Liver (tissue), 9 donors: ENCODE results near the gene IPMK. TPM values are rescaled to one million over a fixed set of nuclear protein-coding genes. Genes with fewer than 3 reads are reported as not detected.

Experiments used
- DNase-seq: peaks from one replicate; pipeline ENCODE4 v3.0.0-alpha.2; 2017; ENCODE audit warnings: low spot score
- H3K27ac ChIP-seq, 2 donors: one replicate each; pipeline ENCODE4 v1.7.0; 2013; ENCODE audit warnings: inconsistent platforms in 2 of 2, low read length in 2 of 2, control low read depth in 1 of 2, low read depth in 1 of 2, mild to moderate bottlenecking in 1 of 2
- H3K27me3 ChIP-seq, 4 donors: one replicate each; pipeline versions ENCODE4 v1.6.1 to v1.7.0; 2013; ENCODE audit warnings: low read length in 3 of 4, inconsistent platforms in 1 of 4, mild to moderate bottlenecking in 1 of 4, moderate library complexity in 1 of 4; ENCODE audit not compliant: control insufficient read depth in 4 of 4, insufficient read depth in 4 of 4
- H3K36me3 ChIP-seq, 4 donors: one replicate each; pipeline versions ENCODE4 v1.6.1 to v1.7.0; 2013; ENCODE audit warnings: low read length in 3 of 4, mild to moderate bottlenecking in 3 of 4, low read depth in 1 of 4, moderate library complexity in 1 of 4; ENCODE audit not compliant: control insufficient read depth in 4 of 4, insufficient read depth in 3 of 4
- H3K4me1 ChIP-seq, 4 donors: one replicate each; pipeline versions ENCODE4 v1.6.1 to v1.7.0; 2013; ENCODE audit warnings: low read length in 3 of 4, mild to moderate bottlenecking in 3 of 4, moderate library complexity in 1 of 4; ENCODE audit not compliant: control insufficient read depth in 4 of 4, insufficient read depth in 4 of 4
- H3K4me3 ChIP-seq, 3 donors: one replicate each; pipeline versions ENCODE4 v1.6.1 to v1.7.0; 2013; ENCODE audit warnings: low read length in 3 of 3, control low read depth in 1 of 3, low read depth in 1 of 3, mild to moderate bottlenecking in 1 of 3
- H3K9ac ChIP-seq, 2 donors: one replicate each; pipeline ENCODE4 v1.7.0; 2013; ENCODE audit warnings: low read length in 2 of 2, mild to moderate bottlenecking in 2 of 2, moderate library complexity in 2 of 2, control low read depth in 1 of 2, low read depth in 1 of 2
- H3K9me3 ChIP-seq, 4 donors: one replicate each; pipeline versions ENCODE4 v1.6.1 to v1.7.0; 2013; ENCODE audit warnings: low read length in 3 of 4; ENCODE audit not compliant: control insufficient read depth in 4 of 4
- EGR1 ChIP-seq, 2 donors: IDR thresholded peaks; 2 replicates each; pipeline ENCODE4 v1.6.1; 2016 to 2018; ENCODE audit warnings: antibody characterized with exemption in 2 of 2, low read depth in 2 of 2
- FOXA1 ChIP-seq: IDR thresholded peaks from 2 replicates; pipeline ENCODE4 v1.6.1; 2016; ENCODE audit warnings: antibody characterized with exemption
- GABPA ChIP-seq, 2 donors: IDR thresholded peaks in 1 of 2; conservative IDR thresholded peaks in 1 of 2; 2 replicates each; pipeline ENCODE4 v1.6.1; 2016; ENCODE audit warnings: antibody characterized with exemption in 2 of 2, mild to moderate bottlenecking in 1 of 2, moderate library complexity in 1 of 2
- HNF4A ChIP-seq, 2 donors: conservative IDR thresholded peaks; 2 replicates each; pipeline ENCODE4 v1.6.1; 2016; ENCODE audit warnings: antibody characterized with exemption in 2 of 2, mild to moderate bottlenecking in 2 of 2
- HNF4G ChIP-seq: IDR thresholded peaks from 2 replicates; pipeline ENCODE4 v1.6.1; 2016; ENCODE audit warnings: antibody characterized with exemption
- JUND ChIP-seq, 2 donors: IDR thresholded peaks; 2 replicates each; pipeline ENCODE4 v1.6.1; 2016; ENCODE audit warnings: antibody characterized with exemption in 2 of 2
- NR2F2 ChIP-seq: IDR thresholded peaks from 2 replicates; pipeline ENCODE4 v1.6.1; 2016; ENCODE audit warnings: antibody characterized with exemption
- RAD21 ChIP-seq, 2 donors: IDR thresholded peaks; 2 replicates each; pipeline ENCODE4 v1.6.1; 2016; ENCODE audit warnings: antibody characterized with exemption in 2 of 2, mild to moderate bottlenecking in 2 of 2
- RXRA ChIP-seq, 2 donors: IDR thresholded peaks; 2 replicates each; pipeline ENCODE4 v1.6.1; 2017 to 2018; ENCODE audit warnings: antibody characterized with exemption in 2 of 2, mild to moderate bottlenecking in 1 of 2
- SP1 ChIP-seq: IDR thresholded peaks from 2 replicates; pipeline ENCODE4 v1.6.1; 2018; ENCODE audit warnings: antibody characterized with exemption, mild to moderate bottlenecking
- TAF1 ChIP-seq: conservative IDR thresholded peaks from 2 replicates; pipeline ENCODE4 v1.6.1; 2016; ENCODE audit warnings: antibody characterized with exemption, mild to moderate bottlenecking
- YY1 ChIP-seq: IDR thresholded peaks from 2 replicates; pipeline ENCODE4 v1.6.1; 2016; ENCODE audit warnings: antibody characterized with exemption, mild to moderate bottlenecking
- WGBS: extraction: QIAGEN DNeasy Blood & Tissue Kit; methylation state at CpG from one replicate; pipeline ENCODE4 v1.1.7; 2013; 5-methylcytosine and 5-hydroxymethylcytosine counted together
- polyA plus RNA-seq, 2 donors: library from polyadenylated mRNA; stranded (reverse) in 1 of 2; unstranded in 1 of 2; fragments of 200-250 nt in 1 of 2; fragments of >200 nt in 1 of 2; fragmentation: Nextera tagmentation in 1 of 2; extraction: Ambion mirVana in 1 of 2; gene quantifications; one replicate each; pipeline versions ENCODE4 v1.2.1 to v1.2.3, GENCODE V29; 2013 to 2015
- total RNA-seq, 2 donors: library from RNA; depleted of rRNA; stranded (reverse); fragments of >200 nt; gene quantifications; one replicate each; pipeline ENCODE4 v1.2.3, GENCODE V29; 2014
- TF ChIP-seq, protein P1 (sequence below): IDR thresholded peaks from 2 replicates; pipeline ENCODE4 v1.6.1; 2016; ENCODE audit warnings: antibody characterized with exemption
- TF ChIP-seq, protein P2 (sequence below): fragments of 150-350 bp; IDR thresholded peaks from 2 replicates; pipeline ENCODE4 v1.5.1; 2017; ENCODE audit warnings: improper control_type of control experiment, low read depth, low read length; ENCODE audit not compliant: missing input control
- TF ChIP-seq, protein P3 (sequence below): IDR thresholded peaks from 2 replicates; pipeline ENCODE4 v1.6.1; 2016; ENCODE audit warnings: antibody characterized with exemption
- TF ChIP-seq, protein P4 (sequence below): IDR thresholded peaks from 2 replicates; pipeline ENCODE4 v1.6.1; 2016; ENCODE audit warnings: antibody characterized with exemption, mild to moderate bottlenecking
- TF ChIP-seq, protein P5 (sequence below): IDR thresholded peaks from 2 replicates; pipeline ENCODE4 v1.6.1; 2016; ENCODE audit warnings: antibody characterized with exemption
- donor health status: healthy.
- donor health status: healthy.
- donor health status: healthy.
- donor health status: healthy.
- donor health status: healthy.

The IPMK gene
- total and polyA plus RNA-seq, 4 donors: 1.4 to 5.2 (median 3.3) TPM

DNA sequence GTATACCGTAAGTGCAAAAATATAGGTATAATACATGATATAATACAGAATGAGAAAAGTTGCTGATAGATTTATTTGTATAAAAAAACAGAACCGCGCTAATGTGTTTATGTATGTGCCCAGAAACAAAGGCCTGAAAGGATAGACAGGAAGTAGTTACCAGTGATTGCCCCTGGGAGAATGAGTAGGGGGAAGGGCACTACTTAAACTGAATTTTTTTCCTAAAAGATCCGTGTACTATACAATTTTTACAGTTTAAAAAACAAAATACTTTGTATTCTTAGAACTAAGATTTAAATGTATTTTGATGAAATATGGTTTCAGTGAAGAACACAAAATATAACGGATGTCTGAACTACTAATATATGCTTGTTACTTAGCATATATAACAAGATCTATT lies 2.9 kb downstream of the IPMK start:
- Histone ChIP-seq H3K9ac (no peak overlapping the region), H3K36me3 (no peaks in the 10 kb centered on the region), H3K27ac (no peak overlapping the region), H3K9me3 (no peaks in the 10 kb centered on the region), H3K4me1 (peaks cover 2 to 19% (median 11%) of the 10 kb centered on the region in 4 donors), H3K27me3 (no peaks in the 10 kb centered on the region), H3K4me3 (no peak overlapping the region)
- 64% methylated on average over 5 of the region's 5 CpGs for WGBS
- no peak for DNase-seq
- TF ChIP-seq, protein P1, sequence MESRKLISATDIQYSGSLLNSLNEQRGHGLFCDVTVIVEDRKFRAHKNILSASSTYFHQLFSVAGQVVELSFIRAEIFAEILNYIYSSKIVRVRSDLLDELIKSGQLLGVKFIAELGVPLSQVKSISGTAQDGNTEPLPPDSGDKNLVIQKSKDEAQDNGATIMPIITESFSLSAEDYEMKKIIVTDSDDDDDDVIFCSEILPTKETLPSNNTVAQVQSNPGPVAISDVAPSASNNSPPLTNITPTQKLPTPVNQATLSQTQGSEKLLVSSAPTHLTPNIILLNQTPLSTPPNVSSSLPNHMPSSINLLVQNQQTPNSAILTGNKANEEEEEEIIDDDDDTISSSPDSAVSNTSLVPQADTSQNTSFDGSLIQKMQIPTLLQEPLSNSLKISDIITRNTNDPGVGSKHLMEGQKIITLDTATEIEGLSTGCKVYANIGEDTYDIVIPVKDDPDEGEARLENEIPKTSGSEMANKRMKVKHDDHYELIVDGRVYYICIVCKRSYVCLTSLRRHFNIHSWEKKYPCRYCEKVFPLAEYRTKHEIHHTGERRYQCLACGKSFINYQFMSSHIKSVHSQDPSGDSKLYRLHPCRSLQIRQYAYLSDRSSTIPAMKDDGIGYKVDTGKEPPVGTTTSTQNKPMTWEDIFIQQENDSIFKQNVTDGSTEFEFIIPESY: no peak

DNA sequence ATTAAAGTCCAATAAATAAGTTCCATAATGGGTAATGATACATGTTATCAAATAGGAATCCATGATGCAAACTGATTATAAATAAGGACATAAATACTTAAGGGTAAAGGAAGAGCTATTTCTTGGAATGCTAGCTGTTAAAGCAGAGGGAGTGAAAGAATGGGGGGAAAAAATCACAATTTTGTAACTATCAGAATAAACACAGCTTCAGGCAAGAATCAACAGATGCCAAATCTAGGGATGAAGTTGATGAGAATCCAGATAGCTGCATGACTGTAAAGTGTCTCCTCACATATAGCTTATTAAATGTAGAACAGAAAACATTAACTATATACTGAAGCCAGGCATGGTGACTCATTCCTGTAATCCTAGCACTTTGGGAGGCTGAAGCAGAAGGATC lies 4.9 kb downstream of the IPMK start:
- Histone ChIP-seq H3K4me1 (peaks cover 2 to 15% (median 11%) of the 10 kb centered on the region in 4 donors), H3K9me3 (no peaks in the 10 kb centered on the region), H3K27ac (no peak overlapping the region), H3K4me3 (no peak overlapping the region), H3K9ac (no peak overlapping the region), H3K27me3 (no peaks in the 10 kb centered on the region), H3K36me3 (no peaks in the 10 kb centered on the region)
- TF ChIP-seq RXRA (IDR thresholded peaks at IDR 0.05) (no peak), SP1 (no peak), HNF4G (no peak), TAF1 (no peak), YY1 (no peak), EGR1 (IDR thresholded peaks at IDR 0.05; ENCODE audit: low read depth in 2 of 2) (no peak), JUND (IDR thresholded peaks at IDR 0.05) (no peak), RAD21 (IDR thresholded peaks at IDR 0.05) (no peak), GABPA (IDR thresholded peaks at IDR 0.05 in 1 of 2, conservative IDR thresholded peaks at IDR 0.05 in 1 of 2) (no peak), FOXA1 (no peak), HNF4A (conservative IDR thresholded peaks at IDR 0.05) (no peak), NR2F2 (no peak)
- TF ChIP-seq, protein P2, sequence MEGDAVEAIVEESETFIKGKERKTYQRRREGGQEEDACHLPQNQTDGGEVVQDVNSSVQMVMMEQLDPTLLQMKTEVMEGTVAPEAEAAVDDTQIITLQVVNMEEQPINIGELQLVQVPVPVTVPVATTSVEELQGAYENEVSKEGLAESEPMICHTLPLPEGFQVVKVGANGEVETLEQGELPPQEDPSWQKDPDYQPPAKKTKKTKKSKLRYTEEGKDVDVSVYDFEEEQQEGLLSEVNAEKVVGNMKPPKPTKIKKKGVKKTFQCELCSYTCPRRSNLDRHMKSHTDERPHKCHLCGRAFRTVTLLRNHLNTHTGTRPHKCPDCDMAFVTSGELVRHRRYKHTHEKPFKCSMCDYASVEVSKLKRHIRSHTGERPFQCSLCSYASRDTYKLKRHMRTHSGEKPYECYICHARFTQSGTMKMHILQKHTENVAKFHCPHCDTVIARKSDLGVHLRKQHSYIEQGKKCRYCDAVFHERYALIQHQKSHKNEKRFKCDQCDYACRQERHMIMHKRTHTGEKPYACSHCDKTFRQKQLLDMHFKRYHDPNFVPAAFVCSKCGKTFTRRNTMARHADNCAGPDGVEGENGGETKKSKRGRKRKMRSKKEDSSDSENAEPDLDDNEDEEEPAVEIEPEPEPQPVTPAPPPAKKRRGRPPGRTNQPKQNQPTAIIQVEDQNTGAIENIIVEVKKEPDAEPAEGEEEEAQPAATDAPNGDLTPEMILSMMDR: no peak
- TF ChIP-seq, protein P3, sequence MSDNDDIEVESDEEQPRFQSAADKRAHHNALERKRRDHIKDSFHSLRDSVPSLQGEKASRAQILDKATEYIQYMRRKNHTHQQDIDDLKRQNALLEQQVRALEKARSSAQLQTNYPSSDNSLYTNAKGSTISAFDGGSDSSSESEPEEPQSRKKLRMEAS: no peak
- TF ChIP-seq, protein P4, sequence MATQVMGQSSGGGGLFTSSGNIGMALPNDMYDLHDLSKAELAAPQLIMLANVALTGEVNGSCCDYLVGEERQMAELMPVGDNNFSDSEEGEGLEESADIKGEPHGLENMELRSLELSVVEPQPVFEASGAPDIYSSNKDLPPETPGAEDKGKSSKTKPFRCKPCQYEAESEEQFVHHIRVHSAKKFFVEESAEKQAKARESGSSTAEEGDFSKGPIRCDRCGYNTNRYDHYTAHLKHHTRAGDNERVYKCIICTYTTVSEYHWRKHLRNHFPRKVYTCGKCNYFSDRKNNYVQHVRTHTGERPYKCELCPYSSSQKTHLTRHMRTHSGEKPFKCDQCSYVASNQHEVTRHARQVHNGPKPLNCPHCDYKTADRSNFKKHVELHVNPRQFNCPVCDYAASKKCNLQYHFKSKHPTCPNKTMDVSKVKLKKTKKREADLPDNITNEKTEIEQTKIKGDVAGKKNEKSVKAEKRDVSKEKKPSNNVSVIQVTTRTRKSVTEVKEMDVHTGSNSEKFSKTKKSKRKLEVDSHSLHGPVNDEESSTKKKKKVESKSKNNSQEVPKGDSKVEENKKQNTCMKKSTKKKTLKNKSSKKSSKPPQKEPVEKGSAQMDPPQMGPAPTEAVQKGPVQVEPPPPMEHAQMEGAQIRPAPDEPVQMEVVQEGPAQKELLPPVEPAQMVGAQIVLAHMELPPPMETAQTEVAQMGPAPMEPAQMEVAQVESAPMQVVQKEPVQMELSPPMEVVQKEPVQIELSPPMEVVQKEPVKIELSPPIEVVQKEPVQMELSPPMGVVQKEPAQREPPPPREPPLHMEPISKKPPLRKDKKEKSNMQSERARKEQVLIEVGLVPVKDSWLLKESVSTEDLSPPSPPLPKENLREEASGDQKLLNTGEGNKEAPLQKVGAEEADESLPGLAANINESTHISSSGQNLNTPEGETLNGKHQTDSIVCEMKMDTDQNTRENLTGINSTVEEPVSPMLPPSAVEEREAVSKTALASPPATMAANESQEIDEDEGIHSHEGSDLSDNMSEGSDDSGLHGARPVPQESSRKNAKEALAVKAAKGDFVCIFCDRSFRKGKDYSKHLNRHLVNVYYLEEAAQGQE: no peak
- TF ChIP-seq, protein P1: no peak
- TF ChIP-seq, protein P5, sequence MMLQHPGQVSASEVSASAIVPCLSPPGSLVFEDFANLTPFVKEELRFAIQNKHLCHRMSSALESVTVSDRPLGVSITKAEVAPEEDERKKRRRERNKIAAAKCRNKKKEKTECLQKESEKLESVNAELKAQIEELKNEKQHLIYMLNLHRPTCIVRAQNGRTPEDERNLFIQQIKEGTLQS: no peak
- no peak for DNase-seq
